ENCODE measurements around the gene MEP1B. TPM values are rescaled to one million over a fixed set of nuclear protein-coding genes. Genes with fewer than 3 reads are reported as not detected.

The MEP1B gene
- total and polyA plus RNA-seq, 4 donors: not detected

- DNase-seq: no peak
- H3K9me3 ChIP-seq (ENCODE audit: control insufficient read depth in 4 of 4, insufficient read depth in 3 of 4, low read length in 3 of 4): peaks cover 0 to 7% (median under 1%) of the 10 kb centered on the region in 4 donors
- H3K27me3 ChIP-seq (ENCODE audit: control insufficient read depth in 3 of 3, insufficient read depth in 3 of 3, low read length in 2 of 3): no peaks in the 10 kb centered on the region
- H3K27ac ChIP-seq (ENCODE audit: low read depth in 1 of 2, low read length in 1 of 2): no peak overlapping the region
- no peak for ATAC-seq (ENCODE audit: insufficient read depth, low FRiP score)
- H3K9ac ChIP-seq (ENCODE audit: insufficient read depth in 1 of 2, low read length in 2 of 2): no peak overlapping the region
- no peak for TF ChIP-seq CTCF (IDR thresholded peaks at IDR 0.05; ENCODE audit: control extremely low read depth, extremely low read depth)
- no peaks in the 10 kb centered on the region for H3K36me3 ChIP-seq (ENCODE audit: control insufficient read depth in 4 of 4, insufficient read depth in 4 of 4, low read length in 4 of 4)
- H3K4me3 ChIP-seq: no peak overlapping the region
- no peaks in the 10 kb centered on the region for H3K4me1 ChIP-seq (ENCODE audit: control insufficient read depth in 5 of 5, insufficient read depth in 5 of 5, low read length in 5 of 5)
Measured at GRCh38 chr18:32183503-32183902, 6.3 kb upstream of the MEP1B start.

GRCh38 chr18:32190209-32190608 is 370 bp downstream of the MEP1B start:
- no peaks in the 10 kb centered on the region for H3K4me1 ChIP-seq (ENCODE audit: control insufficient read depth in 5 of 5, insufficient read depth in 5 of 5, low read length in 5 of 5)
- no peak for TF ChIP-seq CTCF (IDR thresholded peaks at IDR 0.05; ENCODE audit: control extremely low read depth, extremely low read depth)
- 80 to 90% methylated on average over 2 of the region's 2 CpGs for WGBS, 2 donors
- no peaks in the 10 kb centered on the region for H3K36me3 ChIP-seq (ENCODE audit: control insufficient read depth in 4 of 4, insufficient read depth in 4 of 4, low read length in 4 of 4)
- no peak overlapping the region for H3K4me3 ChIP-seq
- no peaks in the 10 kb centered on the region for H3K9me3 ChIP-seq (ENCODE audit: control insufficient read depth in 4 of 4, insufficient read depth in 3 of 4, low read length in 3 of 4)
- no peak overlapping the region for H3K27ac ChIP-seq (ENCODE audit: low read depth in 1 of 2, low read length in 1 of 2)
- no peak overlapping the region for H3K9ac ChIP-seq (ENCODE audit: insufficient read depth in 1 of 2, low read length in 2 of 2)
- DNase-seq (no peak), ATAC-seq (ENCODE audit: insufficient read depth, low FRiP score) (no peak)
- no peaks in the 10 kb centered on the region for H3K27me3 ChIP-seq (ENCODE audit: control insufficient read depth in 3 of 3, insufficient read depth in 3 of 3, low read length in 2 of 3)

- no peak for ATAC-seq (ENCODE audit: insufficient read depth, low FRiP score)
- 95 to 97% methylated on average over 32 of the region's 32 CpGs for WGBS, 2 donors
Measured at GRCh38 chr18:32195881-32196815, 6.3 kb downstream of the MEP1B start.

More at GRCh38 chr18:32195881-32196815, 6.3 kb downstream of the MEP1B start:
- DNase-seq: no peak
- Histone ChIP-seq H3K9me3 (ENCODE audit: control insufficient read depth in 4 of 4, insufficient read depth in 3 of 4, low read length in 3 of 4) (no peaks in the 10 kb centered on the region), H3K27ac (ENCODE audit: low read depth in 1 of 2, low read length in 1 of 2) (no peak overlapping the region), H3K9ac (ENCODE audit: insufficient read depth in 1 of 2, low read length in 2 of 2) (no peak overlapping the region), H3K4me3 (no peak overlapping the region), H3K27me3 (ENCODE audit: control insufficient read depth in 3 of 3, insufficient read depth in 3 of 3, low read length in 2 of 3) (no peaks in the 10 kb centered on the region), H3K36me3 (ENCODE audit: control insufficient read depth in 4 of 4, insufficient read depth in 4 of 4, low read length in 4 of 4) (no peaks in the 10 kb centered on the region), H3K4me1 (ENCODE audit: control insufficient read depth in 5 of 5, insufficient read depth in 5 of 5, low read length in 5 of 5) (peaks cover 0 to 4% (median 0%) of the 10 kb centered on the region in 5 donors)
- TF ChIP-seq CTCF (IDR thresholded peaks at IDR 0.05; ENCODE audit: control extremely low read depth, extremely low read depth): no peak

All from lung (tissue), 12 donors.